Embryonic facial prominence (tissue), 1 donor: ENCODE results near the gene MS4A7.
"Not testable (repeated sequence)": the region's sequence is repeated elsewhere in the genome, so short reads cannot be mapped to it uniquely, and the experiment has no call there.

Source experiments
- DNase-seq: peaks from one replicate; pipeline ENCODE4 v3.0.0-alpha.2; 2016; ENCODE audit errors: extremely low spot score

The MS4A7 gene

GRCh38 chr11:60378354-60378753 lies at the start of gene MS4A7:
Gene MS4A7 (plus strand): TSS chr11:60378532. CDS start chr11:60383142, 4,610 bp downstream.
- no peak for DNase-seq

- no peak for DNase-seq
Measured at GRCh38 chr11:60332846-60333245, 45.5 kb upstream of the MS4A7 start.

- no peak for DNase-seq
Measured at GRCh38 chr11:60334005-60334620, 44.2 kb upstream of the MS4A7 start.

GRCh38 chr11:60336767-60337391 lies 41.5 kb upstream of the MS4A7 start:
- no peak for DNase-seq

GRCh38 chr11:60338053-60338452 lies 40.3 kb upstream of the MS4A7 start:
- DNase-seq = no peak

GRCh38 chr11:60339356-60339755 lies 39.0 kb upstream of the MS4A7 start:
- DNase-seq = no peak

GRCh38 chr11:60343094-60343704 lies 35.1 kb upstream of the MS4A7 start:
- DNase-seq = no peak

- DNase-seq = no peak
Measured at GRCh38 chr11:60344146-60344545, 34.2 kb upstream of the MS4A7 start.

- DNase-seq = no peak
Measured at GRCh38 chr11:60345489-60345888, 32.8 kb upstream of the MS4A7 start.

GRCh38 chr11:60347084-60347797 lies 31.1 kb upstream of the MS4A7 start:
- no peak for DNase-seq

GRCh38 chr11:60348116-60348515 lies 30.2 kb upstream of the MS4A7 start:
- DNase-seq = no peak

- DNase-seq = no peak
Measured at GRCh38 chr11:60349990-60350389, 28.3 kb upstream of the MS4A7 start.

- DNase-seq = no peak
Measured at GRCh38 chr11:60357771-60358170, 20.6 kb upstream of the MS4A7 start.

- DNase-seq = no peak
Measured at GRCh38 chr11:60360621-60361020, 17.7 kb upstream of the MS4A7 start.

GRCh38 chr11:60362241-60362640 lies 16.1 kb upstream of the MS4A7 start:
- no peak for DNase-seq

GRCh38 chr11:60363542-60364470 lies 14.5 kb upstream of the MS4A7 start:
- DNase-seq = no peak

- not testable (repeated sequence) for DNase-seq
Measured at GRCh38 chr11:60366262-60366904, 11.9 kb upstream of the MS4A7 start.

- no peak for DNase-seq
Measured at GRCh38 chr11:60367009-60367408, 11.3 kb upstream of the MS4A7 start.

- DNase-seq = no peak
Measured at GRCh38 chr11:60367896-60368295, 10.4 kb upstream of the MS4A7 start.

- no peak for DNase-seq
Measured at GRCh38 chr11:60370252-60370810, 8.0 kb upstream of the MS4A7 start.

- DNase-seq = no peak
Measured at GRCh38 chr11:60370811-60371298, 7.5 kb upstream of the MS4A7 start.
